Measurements from ENCODE around the gene CD79A.

DNA sequence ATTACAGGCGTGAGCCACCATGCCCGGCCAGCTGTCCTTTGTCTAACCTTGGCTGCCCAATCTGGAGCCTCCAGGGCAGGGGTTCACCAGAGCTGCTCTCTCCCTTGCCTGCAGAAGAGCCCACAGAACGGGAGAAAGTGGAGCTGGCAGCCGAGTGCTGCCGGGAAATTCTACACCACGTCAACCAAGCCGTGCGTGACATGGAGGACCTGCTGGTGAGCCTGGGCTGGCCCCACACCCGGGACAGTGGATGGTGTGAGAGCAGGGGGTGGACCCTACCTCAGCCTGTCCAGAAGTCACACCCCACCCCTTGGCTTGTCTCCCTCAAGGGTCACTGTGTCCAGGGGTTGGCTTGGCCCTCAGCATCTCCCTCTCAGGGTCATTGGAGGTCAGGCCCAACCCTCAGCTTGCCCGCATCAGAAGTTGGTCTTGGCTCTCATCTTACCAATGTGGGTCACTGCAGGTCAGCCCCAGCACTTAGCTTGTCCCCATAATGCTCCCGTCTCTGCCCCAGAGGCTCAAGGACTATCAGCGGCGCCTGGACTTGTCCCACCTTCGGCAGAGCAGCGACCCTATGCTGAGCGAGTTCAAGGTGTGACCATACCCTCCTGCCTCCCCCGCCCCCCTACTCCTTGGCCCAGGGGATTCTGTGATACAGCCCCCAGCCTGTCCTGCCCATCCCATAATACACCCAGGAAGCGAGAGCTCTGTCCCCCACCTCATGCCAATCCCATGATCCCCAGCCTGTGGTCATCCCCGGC lies 26.3 kb downstream of the CD79A start:
- TF ChIP-seq, protein P1, sequence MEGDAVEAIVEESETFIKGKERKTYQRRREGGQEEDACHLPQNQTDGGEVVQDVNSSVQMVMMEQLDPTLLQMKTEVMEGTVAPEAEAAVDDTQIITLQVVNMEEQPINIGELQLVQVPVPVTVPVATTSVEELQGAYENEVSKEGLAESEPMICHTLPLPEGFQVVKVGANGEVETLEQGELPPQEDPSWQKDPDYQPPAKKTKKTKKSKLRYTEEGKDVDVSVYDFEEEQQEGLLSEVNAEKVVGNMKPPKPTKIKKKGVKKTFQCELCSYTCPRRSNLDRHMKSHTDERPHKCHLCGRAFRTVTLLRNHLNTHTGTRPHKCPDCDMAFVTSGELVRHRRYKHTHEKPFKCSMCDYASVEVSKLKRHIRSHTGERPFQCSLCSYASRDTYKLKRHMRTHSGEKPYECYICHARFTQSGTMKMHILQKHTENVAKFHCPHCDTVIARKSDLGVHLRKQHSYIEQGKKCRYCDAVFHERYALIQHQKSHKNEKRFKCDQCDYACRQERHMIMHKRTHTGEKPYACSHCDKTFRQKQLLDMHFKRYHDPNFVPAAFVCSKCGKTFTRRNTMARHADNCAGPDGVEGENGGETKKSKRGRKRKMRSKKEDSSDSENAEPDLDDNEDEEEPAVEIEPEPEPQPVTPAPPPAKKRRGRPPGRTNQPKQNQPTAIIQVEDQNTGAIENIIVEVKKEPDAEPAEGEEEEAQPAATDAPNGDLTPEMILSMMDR (IDR thresholded peaks at IDR 0.05): no peak
- TF ChIP-seq POLR2A (IDR thresholded peaks at IDR 0.05): no peak
